Tibial nerve (tissue), 4 donors: ENCODE results near the gene SEPTIN1. TPM values are rescaled to one million over a fixed set of nuclear protein-coding genes. Genes with fewer than 3 reads are reported as not detected.

Experiments
- DNase-seq, 2 donors: peaks; one replicate each; pipeline ENCODE4 v3.0.0-alpha.2; 2019; ENCODE audit warnings: low spot score in 2 of 2
- H3K27ac ChIP-seq, 4 donors: fragments of 200-600 bp; sonication (generic) in 3 of 4; one replicate each; pipeline ENCODE4 v1.5.1; 2017 to 2019; ENCODE audit warnings: mild to moderate bottlenecking in 1 of 4
- H3K27me3 ChIP-seq, 2 donors: fragments of 200-600 bp; sonication (generic) in 1 of 2; one replicate each; pipeline versions ENCODE4 v1.5.1 to v1.6.0; 2017 to 2019
- H3K36me3 ChIP-seq, 3 donors: fragments of 200-600 bp; sonication (generic); one replicate each; pipeline ENCODE4 v1.5.1; 2018 to 2019
- H3K4me1 ChIP-seq, 4 donors: fragments of 200-600 bp; sonication (generic) in 3 of 4; one replicate each; pipeline ENCODE4 v1.5.1; 2017 to 2019
- H3K4me3 ChIP-seq, 4 donors: fragments of 200-600 bp; sonication (generic) in 3 of 4; one replicate each; pipeline ENCODE4 v1.5.1; 2017 to 2019; ENCODE audit warnings: mild to moderate bottlenecking in 1 of 4, moderate library complexity in 1 of 4
- H3K9me3 ChIP-seq, 4 donors: fragments of 200-600 bp; sonication (generic) in 3 of 4; one replicate each; pipeline ENCODE4 v1.5.1; 2017 to 2019
- EP300 ChIP-seq, 2 donors: sonication (generic); formaldehyde crosslinking; IDR thresholded peaks; one replicate each; pipeline ENCODE4 v1.6.1; 2017; ENCODE audit warnings: antibody characterized with exemption in 2 of 2, mild to moderate bottlenecking in 1 of 2
- POLR2A ChIP-seq, 2 donors: fragments of 450-650 bp; IDR thresholded peaks; one replicate each; pipeline ENCODE4 v1.6.1; 2017; ENCODE audit warnings: antibody characterized with exemption in 2 of 2, mild to moderate bottlenecking in 2 of 2, moderate library complexity in 2 of 2
- WGBS, 2 donors: methylation state at CpG; one replicate each; pipeline ENCODE4 v1.1.5; 2018; 5-methylcytosine and 5-hydroxymethylcytosine counted together
- total RNA-seq, 4 donors: library from RNA; depleted of rRNA; stranded (reverse); fragments of >200 nt; gene quantifications; one replicate each; pipeline ENCODE4 v1.1.0, GENCODE V29; 2016
- TF ChIP-seq, protein P1 (sequence below), 5 experiments: fragments of 200-600 bp in 3 of 5; fragments of 450-650 bp in 2 of 5; sonication (generic) in 3 of 5; IDR thresholded peaks; one replicate each; pipeline ENCODE4 v1.5.1; 2016 to 2019; ENCODE audit warnings: antibody characterized with exemption in 5 of 5, mild to moderate bottlenecking in 3 of 5, moderate library complexity in 2 of 5

The SEPTIN1 gene
- total RNA-seq, 4 donors from 2014 or later, result 1.4 to 4.8 (median 3.6) TPM; not detected in 1

DNA sequence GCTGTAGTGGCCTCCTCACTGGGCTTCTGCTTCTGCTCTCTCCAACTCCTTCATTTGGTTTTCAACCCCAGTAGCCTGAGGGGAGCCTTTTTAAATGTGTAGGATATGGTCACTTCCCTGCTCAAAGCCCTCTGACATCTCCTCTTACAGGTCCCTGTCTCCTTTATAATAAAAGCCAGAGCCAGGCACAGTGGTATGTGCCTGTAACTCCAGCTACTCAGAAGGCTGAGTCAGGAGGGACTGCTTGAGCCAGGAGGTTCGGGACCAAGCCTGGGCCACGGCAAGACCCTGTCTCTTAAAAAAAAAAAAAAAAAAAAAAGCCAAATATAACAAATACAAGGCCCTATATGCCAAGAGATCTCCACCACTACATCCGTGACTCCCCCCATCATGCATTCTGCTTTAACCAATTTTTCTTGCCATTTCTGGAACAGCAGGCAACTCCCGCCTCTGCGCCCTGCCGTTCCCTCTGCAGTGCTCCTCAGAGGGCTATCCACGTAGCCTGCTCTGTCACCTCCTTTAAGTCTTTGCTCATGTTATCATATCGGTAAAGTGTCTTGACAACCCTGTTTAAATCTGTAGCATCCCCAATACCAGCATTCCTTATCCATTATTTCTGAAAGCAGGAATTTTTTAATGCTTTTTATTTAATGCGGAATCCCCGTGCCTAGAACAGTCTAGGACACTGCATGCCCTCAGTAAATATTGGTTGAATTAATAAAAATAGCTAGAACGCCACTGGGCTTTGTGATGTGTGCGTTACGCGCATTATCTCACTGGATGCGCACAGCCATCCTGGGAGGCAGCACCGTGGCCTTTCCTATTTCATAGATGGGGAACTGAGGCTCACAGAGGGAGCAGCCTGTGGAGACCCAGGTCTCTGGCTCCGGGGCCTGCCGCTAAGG, 34.5 kb upstream of the SEPTIN1 start:
- whole genome bisulfite sequencing, 2 donors, result 61 to 64% methylated on average over 18 of the region's 18 CpGs
- peaks cover 0 to 42% (median 0%) of the 10 kb centered on the region in 3 donors for H3K36me3 ChIP-seq

DNA sequence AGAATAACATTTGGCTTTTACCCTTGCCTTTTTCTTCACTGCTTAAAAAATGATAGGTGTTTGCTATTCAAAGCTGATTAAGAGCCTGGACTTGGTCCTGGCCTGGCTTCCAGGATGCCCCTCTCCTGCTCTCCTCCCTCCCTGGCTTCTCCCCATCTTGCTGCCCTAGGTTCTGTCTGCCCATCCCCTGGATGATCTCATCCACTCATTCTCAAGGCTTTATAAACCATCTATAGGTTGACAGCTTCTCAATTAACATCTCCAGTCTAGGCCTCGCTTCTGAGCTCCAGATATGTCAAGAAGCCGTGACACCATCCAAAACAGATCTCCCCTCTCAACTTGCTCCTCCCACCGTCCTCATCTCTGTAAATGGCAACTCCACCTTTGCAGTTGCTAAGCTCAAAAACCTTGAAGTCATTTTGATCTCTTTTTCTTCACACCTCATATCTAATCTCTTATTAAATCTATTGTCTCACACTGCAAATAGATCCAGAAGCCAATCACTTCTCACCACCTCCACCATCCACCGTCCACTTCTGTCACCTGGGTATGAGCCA, 33.8 kb upstream of the SEPTIN1 start:
- no peaks in the 10 kb centered on the region for H3K9me3 ChIP-seq
- H3K4me1 ChIP-seq, result peaks cover 0 to 11% (median 0%) of the 10 kb centered on the region in 4 donors
- WGBS, 2 donors, result 91 to 95% methylated on average over 4 of the region's 4 CpGs
- H3K4me3 ChIP-seq, result no peak overlapping the region
- H3K27ac ChIP-seq, result no peak overlapping the region
- H3K27me3 ChIP-seq, result no peaks in the 10 kb centered on the region
- H3K36me3 ChIP-seq, result peaks cover 0 to 43% (median 0%) of the 10 kb centered on the region in 3 donors
- no peak for TF ChIP-seq POLR2A (IDR thresholded peaks at IDR 0.05)
- TF ChIP-seq, protein P1, sequence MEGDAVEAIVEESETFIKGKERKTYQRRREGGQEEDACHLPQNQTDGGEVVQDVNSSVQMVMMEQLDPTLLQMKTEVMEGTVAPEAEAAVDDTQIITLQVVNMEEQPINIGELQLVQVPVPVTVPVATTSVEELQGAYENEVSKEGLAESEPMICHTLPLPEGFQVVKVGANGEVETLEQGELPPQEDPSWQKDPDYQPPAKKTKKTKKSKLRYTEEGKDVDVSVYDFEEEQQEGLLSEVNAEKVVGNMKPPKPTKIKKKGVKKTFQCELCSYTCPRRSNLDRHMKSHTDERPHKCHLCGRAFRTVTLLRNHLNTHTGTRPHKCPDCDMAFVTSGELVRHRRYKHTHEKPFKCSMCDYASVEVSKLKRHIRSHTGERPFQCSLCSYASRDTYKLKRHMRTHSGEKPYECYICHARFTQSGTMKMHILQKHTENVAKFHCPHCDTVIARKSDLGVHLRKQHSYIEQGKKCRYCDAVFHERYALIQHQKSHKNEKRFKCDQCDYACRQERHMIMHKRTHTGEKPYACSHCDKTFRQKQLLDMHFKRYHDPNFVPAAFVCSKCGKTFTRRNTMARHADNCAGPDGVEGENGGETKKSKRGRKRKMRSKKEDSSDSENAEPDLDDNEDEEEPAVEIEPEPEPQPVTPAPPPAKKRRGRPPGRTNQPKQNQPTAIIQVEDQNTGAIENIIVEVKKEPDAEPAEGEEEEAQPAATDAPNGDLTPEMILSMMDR (IDR thresholded peaks at IDR 0.05), result no peak
- no peak for TF ChIP-seq EP300 (IDR thresholded peaks at IDR 0.05)
- no peak for DNase-seq

More for the DNA sequence above, 34.5 kb upstream of the SEPTIN1 start:
- H3K9me3 ChIP-seq, result no peaks in the 10 kb centered on the region
- peak overlapping the region in 2 of 4 donors; percentile 75 to 81 for H3K27ac ChIP-seq
- peaks cover 0 to 11% (median 0%) of the 10 kb centered on the region in 4 donors for H3K4me1 ChIP-seq
- H3K27me3 ChIP-seq, result no peaks in the 10 kb centered on the region
- DNase-seq, result no peak
- peak overlapping the region; percentile 36 to 70 (median 60) for H3K4me3 ChIP-seq
- TF ChIP-seq, protein P1 (IDR thresholded peaks at IDR 0.05), result no peak

DNA sequence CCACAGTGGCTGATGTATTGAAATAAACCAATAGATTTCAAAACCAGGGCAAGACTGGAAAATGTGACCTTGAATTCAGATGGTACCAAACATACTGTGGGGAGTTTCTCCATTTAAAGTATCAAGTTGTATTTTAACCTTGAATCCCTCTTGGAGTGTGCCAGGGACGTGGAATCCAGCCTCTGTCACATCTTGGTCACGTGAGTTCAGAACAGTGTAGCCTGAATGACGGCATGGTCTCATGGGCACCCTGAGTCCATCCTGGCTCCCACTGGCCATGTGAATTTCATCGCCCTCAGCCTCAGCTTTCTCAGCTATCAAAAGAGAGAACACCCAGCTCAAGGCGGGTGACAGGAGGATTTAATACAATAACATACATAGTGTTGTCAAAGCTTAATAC, 31.8 kb upstream of the SEPTIN1 start:
- DNase-seq, result no peak
- H3K36me3 ChIP-seq, result peaks cover 0 to 37% (median 0%) of the 10 kb centered on the region in 3 donors
- peaks cover 0 to 25% (median 3%) of the 10 kb centered on the region in 4 donors for H3K4me1 ChIP-seq
- no peak overlapping the region for H3K27ac ChIP-seq
- H3K9me3 ChIP-seq, result no peaks in the 10 kb centered on the region
- H3K4me3 ChIP-seq, result no peak overlapping the region
- 84 to 86% methylated on average over 5 of the region's 5 CpGs for WGBS, 2 donors
- no peaks in the 10 kb centered on the region for H3K27me3 ChIP-seq
- TF ChIP-seq EP300 (IDR thresholded peaks at IDR 0.05) (no peak), POLR2A (IDR thresholded peaks at IDR 0.05) (no peak)
- TF ChIP-seq, protein P1 (IDR thresholded peaks at IDR 0.05), result no peak

DNA sequence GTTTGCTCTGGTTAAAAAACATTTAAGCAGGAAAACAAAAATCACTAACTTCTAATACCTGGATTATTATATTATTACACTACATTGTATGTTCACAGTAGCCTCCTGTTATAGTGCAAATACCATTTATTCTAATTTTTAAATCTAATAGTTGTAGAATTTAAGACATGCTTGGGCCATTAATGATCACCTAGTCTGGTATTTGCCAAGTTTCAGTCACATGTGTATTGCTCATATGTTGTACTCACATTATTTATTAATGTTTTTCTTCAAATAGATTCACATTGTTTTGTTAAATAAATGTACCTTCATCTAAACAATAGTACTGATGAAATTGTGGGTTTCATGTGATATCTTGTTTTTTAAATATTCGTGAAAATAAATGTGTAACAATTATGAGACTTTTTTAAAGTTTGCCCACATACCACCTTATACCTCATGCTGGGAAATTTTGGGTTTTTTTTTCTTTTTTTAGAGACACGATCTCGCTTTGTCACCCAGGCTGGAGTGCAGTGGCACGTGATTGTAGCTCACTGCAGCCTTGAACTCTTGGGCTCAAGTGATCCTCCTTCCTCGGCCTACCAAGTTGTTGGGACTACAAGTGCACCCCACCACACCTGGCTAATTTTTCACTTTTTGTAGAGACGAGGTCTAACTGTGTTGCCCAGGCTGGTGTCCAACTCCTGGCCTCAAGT, 30.9 kb upstream of the SEPTIN1 start:
- no peaks in the 10 kb centered on the region for H3K27me3 ChIP-seq
- no peaks in the 10 kb centered on the region for H3K9me3 ChIP-seq
- H3K4me1 ChIP-seq, result peaks cover 0 to 31% (median 11%) of the 10 kb centered on the region in 4 donors
- no peak overlapping the region for H3K4me3 ChIP-seq
- 85 to 86% methylated on average over 6 of the region's 6 CpGs for WGBS, 2 donors
- H3K27ac ChIP-seq, result no peak overlapping the region
- peaks cover 0 to 37% (median 0%) of the 10 kb centered on the region in 3 donors for H3K36me3 ChIP-seq
- TF ChIP-seq POLR2A (IDR thresholded peaks at IDR 0.05) (no peak), EP300 (IDR thresholded peaks at IDR 0.05) (no peak)
- TF ChIP-seq, protein P1 (IDR thresholded peaks at IDR 0.05), result no peak
- DNase-seq, result no peak
